ENCODE data around the gene MAML2.

MAML2 gene

GRCh38 chr11:96178049-96178886 lies 164.7 kb downstream of the MAML2 start:
- DNase-seq = no peak

GRCh38 chr11:96177146-96177545 lies 165.8 kb downstream of the MAML2 start:
- no peak for DNase-seq

GRCh38 chr11:96173906-96174305 lies 169.1 kb downstream of the MAML2 start:
- no peak for DNase-seq

- DNase-seq = no peak
Observed at GRCh38 chr11:96173422-96173821, 169.6 kb downstream of the MAML2 start.

GRCh38 chr11:96172604-96173003 lies 170.4 kb downstream of the MAML2 start:
- DNase-seq = no peak

- no peak for DNase-seq
Observed at GRCh38 chr11:96169250-96169649, 173.7 kb downstream of the MAML2 start.

- no peak for DNase-seq
Observed at GRCh38 chr11:96168623-96169022, 174.4 kb downstream of the MAML2 start.

GRCh38 chr11:96167787-96168186 lies 175.2 kb downstream of the MAML2 start:
- DNase-seq = no peak

GRCh38 chr11:96167203-96167758 lies 175.7 kb downstream of the MAML2 start:
- DNase-seq = no peak

- DNase-seq = no peak
Observed at GRCh38 chr11:96162816-96163499, 180.0 kb downstream of the MAML2 start.

GRCh38 chr11:96161307-96162089 lies 181.5 kb downstream of the MAML2 start:
- DNase-seq = no peak

GRCh38 chr11:96160732-96161306 lies 182.2 kb downstream of the MAML2 start:
- DNase-seq = no peak

- DNase-seq = no peak
Observed at GRCh38 chr11:96159968-96160367, 183.0 kb downstream of the MAML2 start.

- no peak for DNase-seq
Observed at GRCh38 chr11:96158126-96158525, 184.9 kb downstream of the MAML2 start.

GRCh38 chr11:96157517-96157873 lies 185.5 kb downstream of the MAML2 start:
- DNase-seq = no peak

GRCh38 chr11:96156379-96156722 lies 186.6 kb downstream of the MAML2 start:
- no peak for DNase-seq

- DNase-seq = no peak
Observed at GRCh38 chr11:96155627-96156378, 187.2 kb downstream of the MAML2 start.

GRCh38 chr11:96154802-96155520 lies 188.0 kb downstream of the MAML2 start:
- DNase-seq = no peak

- DNase-seq = no peak
Observed at GRCh38 chr11:96152623-96153022, 190.4 kb downstream of the MAML2 start.

GRCh38 chr11:96151501-96151900 lies 191.5 kb downstream of the MAML2 start:
- DNase-seq = no peak

- DNase-seq = no peak
Observed at GRCh38 chr11:96150609-96151008, 192.4 kb downstream of the MAML2 start.
